ENCODE data around the gene PARP6.
A peak's percentile ranks its signal among the peaks of the same experiment; 100 is the strongest.

PARP6 gene

GRCh38 chr15:72229947-72230196, 42.5 kb downstream of the PARP6 start:
- DNase-seq = no peak

- DNase-seq = peak; percentile 16
Observed at GRCh38 chr15:72229076-72229946, 43.0 kb downstream of the PARP6 start.

GRCh38 chr15:72227720-72228119, 44.6 kb downstream of the PARP6 start:
- no peak for DNase-seq

GRCh38 chr15:72227192-72227586, 45.2 kb downstream of the PARP6 start:
- DNase-seq = no peak

- DNase-seq = no peak
Observed at GRCh38 chr15:72223278-72223677, 49.1 kb downstream of the PARP6 start.

- DNase-seq = no peak
Observed at GRCh38 chr15:72222393-72222792, 50.0 kb downstream of the PARP6 start.

GRCh38 chr15:72220687-72221086, 51.7 kb downstream of the PARP6 start:
- no peak for DNase-seq

- DNase-seq = no peak
Observed at GRCh38 chr15:72217216-72217615, 55.1 kb downstream of the PARP6 start.

- DNase-seq = no peak
Observed at GRCh38 chr15:72216079-72216478, 56.3 kb downstream of the PARP6 start.

- no peak for DNase-seq
Observed at GRCh38 chr15:72207558-72208085, 64.7 kb downstream of the PARP6 start.

GRCh38 chr15:72206677-72207000, 65.7 kb downstream of the PARP6 start:
- no peak for DNase-seq

GRCh38 chr15:72205896-72206676, 66.3 kb downstream of the PARP6 start:
- no peak for DNase-seq

GRCh38 chr15:72205273-72205672, 67.1 kb downstream of the PARP6 start:
- DNase-seq = no peak

GRCh38 chr15:72203507-72203837, 68.9 kb downstream of the PARP6 start:
- peak; percentile 92 for DNase-seq

- DNase-seq = no peak
Observed at GRCh38 chr15:72202801-72203506, 69.4 kb downstream of the PARP6 start.

GRCh38 chr15:72202302-72202701, 70.1 kb downstream of the PARP6 start:
- no peak for DNase-seq

- DNase-seq = no peak
Observed at GRCh38 chr15:72201391-72201921, 70.9 kb downstream of the PARP6 start.

GRCh38 chr15:72200395-72201237, 71.7 kb downstream of the PARP6 start:
- DNase-seq = no peak

- peak; percentile 83 for DNase-seq
Observed at GRCh38 chr15:72199721-72200212, 72.6 kb downstream of the PARP6 start.

- no peak for DNase-seq
Observed at GRCh38 chr15:72199205-72199515, 73.2 kb downstream of the PARP6 start.

GRCh38 chr15:72198356-72199204, 73.8 kb downstream of the PARP6 start:
- peak; percentile 89 for DNase-seq
